HEK293 (cell line): ENCODE measurements around the gene CGB2.
A peak's percentile ranks its signal among the peaks of the same experiment; 100 is the strongest.

Experiments used
- EGR2 ChIP-seq: fragments of 450-650 bp; formaldehyde crosslinking; IDR thresholded peaks from 2 replicates; pipeline ENCODE4 v1.5.1; 2016; ENCODE audit warnings: low read depth, missing biosample characterization, missing genetic modification characterization
- GLIS2 ChIP-seq: fragments of 450-650 bp; formaldehyde crosslinking; IDR thresholded peaks from 2 replicates; pipeline ENCODE4 v1.5.1; 2016; ENCODE audit warnings: missing biosample characterization, missing genetic modification characterization
- KLF1 ChIP-seq: fragments of 450-650 bp; formaldehyde crosslinking; IDR thresholded peaks from 2 replicates; pipeline ENCODE4 v1.5.1; 2016; ENCODE audit warnings: missing biosample characterization, missing genetic modification characterization
- KLF17 ChIP-seq: fragments of 450-650 bp; formaldehyde crosslinking; IDR thresholded peaks from 2 replicates; pipeline ENCODE4 v1.5.1; 2016; ENCODE audit warnings: missing biosample characterization, missing genetic modification characterization
- REPIN1 ChIP-seq: fragments of 450-650 bp; formaldehyde crosslinking; IDR thresholded peaks from 2 replicates; pipeline ENCODE4 v1.5.1; 2017; ENCODE audit warnings: missing biosample characterization, missing genetic modification characterization, low read depth
- SP2 ChIP-seq: fragments of 450-650 bp; formaldehyde crosslinking; IDR thresholded peaks from 2 replicates; pipeline ENCODE4 v1.5.1; 2016; ENCODE audit warnings: missing biosample characterization, missing genetic modification characterization
- ZBTB17 ChIP-seq: fragments of 450-650 bp; formaldehyde crosslinking; IDR thresholded peaks from 2 replicates; pipeline ENCODE4 v1.5.1; 2016; ENCODE audit warnings: missing biosample characterization, missing genetic modification characterization
- ZBTB20 ChIP-seq: fragments of 450-650 bp; formaldehyde crosslinking; IDR thresholded peaks from 2 replicates; pipeline ENCODE4 v1.5.1; 2016; ENCODE audit warnings: missing biosample characterization, missing genetic modification characterization
- ZFHX2 ChIP-seq: fragments of 450-650 bp; formaldehyde crosslinking; conservative IDR thresholded peaks from 2 replicates; pipeline ENCODE4 v1.5.1; 2016; ENCODE audit warnings: missing biosample characterization, missing genetic modification characterization
- ZFP41 ChIP-seq: fragments of 450-650 bp; formaldehyde crosslinking; IDR thresholded peaks from 2 replicates; pipeline ENCODE4 v1.5.1; 2016; ENCODE audit warnings: missing biosample characterization, missing genetic modification characterization, borderline replicate concordance
- ZNF146 ChIP-seq: fragments of 450-650 bp; formaldehyde crosslinking; IDR thresholded peaks from 2 replicates; pipeline ENCODE4 v1.5.1; 2016; ENCODE audit warnings: missing biosample characterization, missing genetic modification characterization
- ZNF174 ChIP-seq: fragments of 450-650 bp; formaldehyde crosslinking; IDR thresholded peaks from 2 replicates; pipeline ENCODE4 v1.5.0; 2017; ENCODE audit warnings: missing biosample characterization, mild to moderate bottlenecking, missing genetic modification characterization
- ZNF223 ChIP-seq: fragments of 450-650 bp; formaldehyde crosslinking; IDR thresholded peaks from 2 replicates; pipeline ENCODE4 v1.5.1; 2016; ENCODE audit warnings: missing biosample characterization, missing genetic modification characterization
- ZNF335 ChIP-seq: fragments of 450-650 bp; formaldehyde crosslinking; conservative IDR thresholded peaks from 2 replicates; pipeline ENCODE4 v1.5.1; 2016; ENCODE audit warnings: missing biosample characterization, missing genetic modification characterization
- ZNF341 ChIP-seq: fragments of 450-650 bp; formaldehyde crosslinking; IDR thresholded peaks from 2 replicates; pipeline ENCODE4; 2016; ENCODE audit warnings: low read depth, missing biosample characterization, missing genetic modification characterization
- ZNF366 ChIP-seq: fragments of 450-650 bp; formaldehyde crosslinking; conservative IDR thresholded peaks from 2 replicates; pipeline ENCODE4 v1.5.1; 2016; ENCODE audit warnings: missing biosample characterization, missing genetic modification characterization
- ZNF37A ChIP-seq: fragments of 450-650 bp; IDR thresholded peaks from 2 replicates; pipeline ENCODE4 v1.5.1; 2018; ENCODE audit warnings: missing biosample characterization, missing genetic modification characterization
- ZNF391 ChIP-seq: fragments of 450-650 bp; formaldehyde crosslinking; IDR thresholded peaks from 2 replicates; pipeline ENCODE4 v1.5.1; 2016; ENCODE audit warnings: low read depth, missing biosample characterization, missing genetic modification characterization, borderline replicate concordance
- ZNF521 ChIP-seq: fragments of 450-650 bp; formaldehyde crosslinking; IDR thresholded peaks from 2 replicates; pipeline ENCODE4 v1.5.1; 2017; ENCODE audit warnings: missing biosample characterization, mild to moderate bottlenecking, missing genetic modification characterization
- ZNF549 ChIP-seq: fragments of 450-650 bp; IDR thresholded peaks from 2 replicates; pipeline ENCODE4 v1.5.1; 2018; ENCODE audit warnings: missing biosample characterization, missing genetic modification characterization, mild to moderate bottlenecking, inconsistent platforms, moderate library complexity
- ZNF596 ChIP-seq: fragments of 450-650 bp; IDR thresholded peaks from 2 replicates; pipeline ENCODE4 v1.5.0; 2018; ENCODE audit warnings: missing biosample characterization, mild to moderate bottlenecking, missing genetic modification characterization, moderate library complexity
- ZNF76 ChIP-seq: fragments of 450-650 bp; formaldehyde crosslinking; IDR thresholded peaks from 2 replicates; pipeline ENCODE4; 2016; ENCODE audit warnings: low read depth, missing biosample characterization, missing genetic modification characterization, borderline replicate concordance
- ZNF837 ChIP-seq: fragments of 450-650 bp; formaldehyde crosslinking; IDR thresholded peaks from 2 replicates; pipeline ENCODE4 v1.5.1; 2016; ENCODE audit warnings: missing biosample characterization, missing genetic modification characterization
- ZSCAN18 ChIP-seq: fragments of 450-650 bp; formaldehyde crosslinking; IDR thresholded peaks from 2 replicates; pipeline ENCODE4 v1.5.1; 2016; ENCODE audit warnings: missing biosample characterization, missing genetic modification characterization
- ZSCAN30 ChIP-seq: fragments of 450-650 bp; IDR thresholded peaks from 2 replicates; pipeline ENCODE4 v1.5.1; 2018; ENCODE audit warnings: missing biosample characterization, mild to moderate bottlenecking, missing genetic modification characterization, moderate library complexity
- ZXDB ChIP-seq: fragments of 450-650 bp; formaldehyde crosslinking; IDR thresholded peaks from 2 replicates; pipeline ENCODE4 v1.5.1; 2016; ENCODE audit warnings: missing biosample characterization, missing genetic modification characterization
- TF ChIP-seq, protein P1 (sequence below): fragments of 450-650 bp; formaldehyde crosslinking; IDR thresholded peaks from 2 replicates; pipeline ENCODE4 v1.5.1; 2016; ENCODE audit warnings: missing biosample characterization, missing genetic modification characterization, borderline replicate concordance
- TF ChIP-seq, protein P2 (sequence below): fragments of 450-650 bp; formaldehyde crosslinking; IDR thresholded peaks from 2 replicates; pipeline ENCODE4 v1.5.1; 2016; ENCODE audit warnings: missing biosample characterization, missing genetic modification characterization
- TF ChIP-seq, protein P3 (sequence below): fragments of 450-650 bp; formaldehyde crosslinking; IDR thresholded peaks from 2 replicates; pipeline ENCODE4 v1.5.1; 2017; ENCODE audit warnings: missing biosample characterization, mild to moderate bottlenecking, missing genetic modification characterization, moderate library complexity
- TF ChIP-seq, protein P4 (sequence below): fragments of 450-650 bp; formaldehyde crosslinking; IDR thresholded peaks from 2 replicates; pipeline ENCODE4 v1.5.1; 2016; ENCODE audit warnings: missing biosample characterization, missing genetic modification characterization

CGB2 gene

DNA sequence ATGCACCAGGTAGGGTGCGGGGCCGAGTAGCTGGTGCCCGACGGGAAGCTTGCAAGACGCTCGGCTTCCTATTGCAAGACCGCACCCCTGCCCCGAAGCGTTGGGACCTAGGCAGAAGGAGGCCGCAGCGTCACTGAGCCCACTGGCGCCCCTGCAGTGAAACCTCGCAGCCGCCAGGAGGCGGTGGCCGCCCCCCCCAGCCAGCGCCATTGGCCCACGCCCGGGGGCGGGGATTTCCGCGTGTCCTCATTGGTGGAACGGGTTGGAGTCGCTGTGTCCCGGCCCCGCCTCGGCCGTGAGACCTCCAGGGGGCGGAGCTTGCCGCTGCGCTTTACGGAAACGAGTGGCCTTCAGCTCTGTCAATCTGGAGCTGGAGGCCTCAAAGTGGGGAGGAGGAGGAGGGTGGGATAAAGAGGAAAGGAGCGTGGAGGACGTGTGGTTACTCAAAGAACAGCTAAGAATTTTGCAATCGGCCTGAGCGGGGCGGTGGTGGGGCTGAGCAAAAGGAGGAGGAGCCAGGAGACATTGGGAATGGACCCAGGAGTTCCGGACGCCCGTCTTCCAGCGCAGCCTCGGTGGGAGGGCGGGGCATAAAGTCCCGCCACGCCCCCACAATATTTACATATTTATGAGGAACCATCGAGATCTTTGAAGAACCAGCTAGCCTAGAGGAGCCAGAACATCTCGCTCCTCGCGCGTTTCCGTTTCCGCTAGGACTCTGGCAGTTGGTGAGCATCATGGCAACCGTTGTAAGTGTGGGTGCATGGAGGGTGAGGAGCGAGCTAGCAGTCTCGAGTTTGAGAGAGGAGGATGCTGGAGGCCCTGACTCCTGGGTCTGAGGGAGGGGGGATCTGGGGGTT, 38.3 kb upstream of the CGB2 start, which contains the start of the genes GYS1 and RUVBL2 (continued):
- TF ChIP-seq GLIS2 (tag by site-specific recombination): peak; percentile 68; the same call in 1 of the 2 replicates
- TF ChIP-seq ZNF549 (tag by site-specific recombination): no peak
- TF ChIP-seq ZNF174: no peak
- TF ChIP-seq, protein P1, sequence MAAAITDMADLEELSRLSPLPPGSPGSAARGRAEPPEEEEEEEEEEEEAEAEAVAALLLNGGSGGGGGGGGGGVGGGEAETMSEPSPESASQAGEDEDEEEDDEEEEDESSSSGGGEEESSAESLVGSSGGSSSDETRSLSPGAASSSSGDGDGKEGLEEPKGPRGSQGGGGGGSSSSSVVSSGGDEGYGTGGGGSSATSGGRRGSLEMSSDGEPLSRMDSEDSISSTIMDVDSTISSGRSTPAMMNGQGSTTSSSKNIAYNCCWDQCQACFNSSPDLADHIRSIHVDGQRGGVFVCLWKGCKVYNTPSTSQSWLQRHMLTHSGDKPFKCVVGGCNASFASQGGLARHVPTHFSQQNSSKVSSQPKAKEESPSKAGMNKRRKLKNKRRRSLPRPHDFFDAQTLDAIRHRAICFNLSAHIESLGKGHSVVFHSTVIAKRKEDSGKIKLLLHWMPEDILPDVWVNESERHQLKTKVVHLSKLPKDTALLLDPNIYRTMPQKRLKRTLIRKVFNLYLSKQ (tag by site-specific recombination): no peak
- TF ChIP-seq ZNF223 (tag by site-specific recombination): no peak
- peak; percentile 64 for TF ChIP-seq ZNF341 (tag by site-specific recombination)
- TF ChIP-seq ZNF596 (tag by site-specific recombination): no peak
- no peak for TF ChIP-seq ZFP41 (tag by site-specific recombination)
- TF ChIP-seq, protein P2, sequence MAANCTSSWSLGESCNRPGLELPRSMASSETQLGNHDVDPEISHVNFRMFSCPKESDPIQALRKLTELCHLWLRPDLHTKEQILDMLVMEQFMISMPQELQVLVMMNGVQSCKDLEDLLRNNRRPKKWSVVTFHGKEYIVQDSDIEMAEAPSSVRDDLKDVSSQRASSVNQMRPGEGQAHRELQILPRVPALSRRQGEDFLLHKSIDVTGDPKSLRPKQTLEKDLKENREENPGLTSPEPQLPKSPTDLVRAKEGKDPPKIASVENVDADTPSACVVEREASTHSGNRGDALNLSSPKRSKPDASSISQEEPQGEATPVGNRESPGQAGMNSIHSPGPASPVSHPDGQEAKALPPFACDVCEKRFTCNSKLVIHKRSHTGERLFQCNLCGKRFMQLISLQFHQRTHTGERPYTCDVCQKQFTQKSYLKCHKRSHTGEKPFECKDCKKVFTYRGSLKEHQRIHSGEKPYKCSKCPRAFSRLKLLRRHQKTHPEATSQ (tag by site-specific recombination): no peak
- TF ChIP-seq ZNF335 (tag by site-specific recombination): peak; percentile 49; the same call in 1 of the 2 replicates
- no peak for TF ChIP-seq ZNF837 (tag by site-specific recombination)
- no peak for TF ChIP-seq REPIN1 (tag by site-specific recombination)
- TF ChIP-seq ZBTB20 (tag by site-specific recombination): peak; percentile 93; the same call in 1 of the 2 replicates
- TF ChIP-seq ZNF521: no peak
- TF ChIP-seq ZFHX2: peak; percentile 84
- TF ChIP-seq ZNF366 (tag by site-specific recombination): peak; percentile 100
- 0 out of 2 replicates have a peak, but pooled peaks have one; percentile 60 for TF ChIP-seq ZNF76 (tag by site-specific recombination)
- no peak for TF ChIP-seq ZNF37A (tag by site-specific recombination)
- TF ChIP-seq ZNF146 (tag by site-specific recombination): no peak
- TF ChIP-seq, protein P3, sequence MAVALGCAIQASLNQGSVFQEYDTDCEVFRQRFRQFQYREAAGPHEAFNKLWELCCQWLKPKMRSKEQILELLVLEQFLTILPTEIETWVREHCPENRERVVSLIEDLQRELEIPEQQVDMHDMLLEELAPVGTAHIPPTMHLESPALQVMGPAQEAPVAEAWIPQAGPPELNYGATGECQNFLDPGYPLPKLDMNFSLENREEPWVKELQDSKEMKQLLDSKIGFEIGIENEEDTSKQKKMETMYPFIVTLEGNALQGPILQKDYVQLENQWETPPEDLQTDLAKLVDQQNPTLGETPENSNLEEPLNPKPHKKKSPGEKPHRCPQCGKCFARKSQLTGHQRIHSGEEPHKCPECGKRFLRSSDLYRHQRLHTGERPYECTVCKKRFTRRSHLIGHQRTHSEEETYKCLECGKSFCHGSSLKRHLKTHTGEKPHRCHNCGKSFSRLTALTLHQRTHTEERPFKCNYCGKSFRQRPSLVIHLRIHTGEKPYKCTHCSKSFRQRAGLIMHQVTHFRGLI (tag by site-specific recombination): peak; percentile 50; the same call in 1 of the 2 replicates
- TF ChIP-seq KLF17 (tag by site-specific recombination): no peak
- TF ChIP-seq EGR2 (tag by site-specific recombination): peak; percentile 69
- TF ChIP-seq ZSCAN30 (tag by site-specific recombination): peak; percentile 75; the same call in 1 of the 2 replicates
- TF ChIP-seq KLF1: peak; percentile 69
- peak; percentile 58; the same call in 1 of the 2 replicates for TF ChIP-seq ZBTB17
- peak; percentile 98 for TF ChIP-seq SP2 (tag by site-specific recombination)
- TF ChIP-seq, protein P4, sequence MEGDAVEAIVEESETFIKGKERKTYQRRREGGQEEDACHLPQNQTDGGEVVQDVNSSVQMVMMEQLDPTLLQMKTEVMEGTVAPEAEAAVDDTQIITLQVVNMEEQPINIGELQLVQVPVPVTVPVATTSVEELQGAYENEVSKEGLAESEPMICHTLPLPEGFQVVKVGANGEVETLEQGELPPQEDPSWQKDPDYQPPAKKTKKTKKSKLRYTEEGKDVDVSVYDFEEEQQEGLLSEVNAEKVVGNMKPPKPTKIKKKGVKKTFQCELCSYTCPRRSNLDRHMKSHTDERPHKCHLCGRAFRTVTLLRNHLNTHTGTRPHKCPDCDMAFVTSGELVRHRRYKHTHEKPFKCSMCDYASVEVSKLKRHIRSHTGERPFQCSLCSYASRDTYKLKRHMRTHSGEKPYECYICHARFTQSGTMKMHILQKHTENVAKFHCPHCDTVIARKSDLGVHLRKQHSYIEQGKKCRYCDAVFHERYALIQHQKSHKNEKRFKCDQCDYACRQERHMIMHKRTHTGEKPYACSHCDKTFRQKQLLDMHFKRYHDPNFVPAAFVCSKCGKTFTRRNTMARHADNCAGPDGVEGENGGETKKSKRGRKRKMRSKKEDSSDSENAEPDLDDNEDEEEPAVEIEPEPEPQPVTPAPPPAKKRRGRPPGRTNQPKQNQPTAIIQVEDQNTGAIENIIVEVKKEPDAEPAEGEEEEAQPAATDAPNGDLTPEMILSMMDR (tag by site-specific recombination): peak; percentile 100
- TF ChIP-seq ZNF391 (tag by site-specific recombination): 0 out of 2 replicates have a peak, but pooled peaks have one; percentile 9
- peak; percentile 77 for TF ChIP-seq ZXDB
- peak; percentile 42; the same call in 1 of the 2 replicates for TF ChIP-seq ZSCAN18 (tag by site-specific recombination)
